Right lobe of liver (tissue), 4 donors: ENCODE measurements around the gene VTN.

Source experiments
- CTCF ChIP-seq, 4 donors: fragments of 200-600 bp in 3 of 4; fragments of 450-650 bp in 1 of 4; IDR thresholded peaks; one replicate each; pipeline versions ENCODE4 v1.5.1 to v1.8.0; 2016 to 2022; ENCODE audit warnings: antibody characterized with exemption in 4 of 4, mild to moderate bottlenecking in 2 of 4
- POLR2A ChIP-seq: fragments of 450-650 bp; IDR thresholded peaks from one replicate; pipeline ENCODE4 v1.6.1; 2017; ENCODE audit warnings: antibody characterized with exemption, mild to moderate bottlenecking
- donor health status: DM: no; HTN: no; CAD: no.
- donor health status: DM: no; HTN: no; CAD: no.
- donor health status: DM: no; HTN: yes; CAD: no.

GRCh38 chr17:28385406-28385805 is 15.3 kb upstream of the VTN start:
- TF ChIP-seq CTCF (IDR thresholded peaks at IDR 0.05), result no peak
- TF ChIP-seq POLR2A, result no peak
